OCI-LY3 (cell line): Measurements from ENCODE around the gene C2orf15.
"Not testable (repeated sequence)": the region's sequence is repeated elsewhere in the genome, so short reads cannot be mapped to it uniquely, and the experiment has no call there.

Experiments
- CTCF ChIP-seq: fragments of 200-600, 300-600 bp; sonication (generic); IDR thresholded peaks from 2 replicates; pipeline ENCODE4 v1.5.1; 2014; ENCODE audit warnings: antibody characterized with exemption, low read length, low read depth
- EZH2phosphoT487 ChIP-seq: fragments of 200-600 bp; shearing (Covaris generic); IDR thresholded peaks from 2 replicates; pipeline ENCODE4 v1.6.1; 2018; ENCODE audit warnings: antibody characterized with exemption, mixed run types, low read depth

GRCh38 chr2:99135044-99135556, 6.4 kb upstream of the C2orf15 start:
- not testable (repeated sequence) for TF ChIP-seq CTCF, EZH2phosphoT487
